ENCODE results near the gene SVOPL.

Gene SVOPL

GRCh38 chr7:138602451-138602850 lies 98.7 kb downstream of the SVOPL start:
- no peak for DNase-seq

- DNase-seq = no peak
Measured at GRCh38 chr7:138595454-138595853, 105.7 kb downstream of the SVOPL start.

DNA sequence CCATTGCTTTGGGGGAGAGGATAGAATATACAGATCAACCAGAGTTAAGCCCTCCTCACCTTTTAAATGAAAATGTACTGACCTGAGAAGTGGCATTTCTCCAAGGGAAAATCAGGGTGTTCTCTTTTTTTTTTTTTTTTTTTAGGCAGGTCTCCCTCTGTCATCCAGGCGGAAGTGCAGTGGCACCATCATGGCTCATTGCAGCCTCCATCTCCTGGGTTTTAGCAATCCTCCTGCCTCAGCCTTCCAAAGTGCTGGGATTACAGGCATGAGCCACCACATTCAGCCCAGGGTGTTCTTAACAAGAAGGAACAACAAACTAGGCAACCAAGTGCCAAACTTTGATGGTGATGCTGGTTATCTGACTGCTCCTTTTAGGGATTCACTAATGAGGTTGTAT lies 111.0 kb downstream of the SVOPL start:
- DNase-seq = no peak

DNA sequence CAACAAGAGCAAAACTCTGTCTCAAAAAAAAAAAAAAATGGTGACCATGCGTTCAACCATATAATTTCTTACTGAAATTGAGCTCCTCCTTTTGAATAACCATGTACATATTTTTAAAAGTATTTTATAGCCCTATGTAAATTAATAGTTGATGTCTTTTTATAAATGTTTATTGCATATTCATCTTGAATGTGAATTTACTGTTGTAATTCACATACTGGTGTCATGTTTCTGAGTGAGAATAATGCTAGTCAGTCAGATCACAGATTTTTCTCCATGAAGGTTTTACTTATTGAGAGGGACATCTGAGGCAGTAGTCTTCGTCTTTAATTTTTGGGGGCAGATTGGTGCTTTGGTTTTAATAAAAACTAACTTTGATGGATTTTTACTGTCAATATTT lies 112.2 kb downstream of the SVOPL start:
- no peak for DNase-seq

DNA sequence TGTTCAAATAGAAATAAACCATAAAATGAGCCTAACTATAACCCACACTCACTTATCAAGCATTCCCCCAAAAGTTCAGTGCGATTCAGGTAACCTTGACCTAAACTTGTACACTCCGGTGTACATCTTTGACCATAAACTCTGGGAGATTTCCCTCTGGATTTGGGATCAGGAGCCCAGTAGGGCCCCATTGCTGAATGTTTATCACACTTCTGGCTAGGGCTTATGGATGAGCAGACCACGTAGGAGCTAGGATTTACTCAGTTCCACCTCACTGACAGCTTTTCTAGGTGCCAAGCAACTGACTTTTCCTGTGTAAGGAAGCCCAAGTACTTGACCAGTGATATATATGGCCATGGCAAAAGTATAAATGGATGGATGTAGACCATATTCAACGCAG lies 113.7 kb downstream of the SVOPL start:
- no peak for DNase-seq

DNA sequence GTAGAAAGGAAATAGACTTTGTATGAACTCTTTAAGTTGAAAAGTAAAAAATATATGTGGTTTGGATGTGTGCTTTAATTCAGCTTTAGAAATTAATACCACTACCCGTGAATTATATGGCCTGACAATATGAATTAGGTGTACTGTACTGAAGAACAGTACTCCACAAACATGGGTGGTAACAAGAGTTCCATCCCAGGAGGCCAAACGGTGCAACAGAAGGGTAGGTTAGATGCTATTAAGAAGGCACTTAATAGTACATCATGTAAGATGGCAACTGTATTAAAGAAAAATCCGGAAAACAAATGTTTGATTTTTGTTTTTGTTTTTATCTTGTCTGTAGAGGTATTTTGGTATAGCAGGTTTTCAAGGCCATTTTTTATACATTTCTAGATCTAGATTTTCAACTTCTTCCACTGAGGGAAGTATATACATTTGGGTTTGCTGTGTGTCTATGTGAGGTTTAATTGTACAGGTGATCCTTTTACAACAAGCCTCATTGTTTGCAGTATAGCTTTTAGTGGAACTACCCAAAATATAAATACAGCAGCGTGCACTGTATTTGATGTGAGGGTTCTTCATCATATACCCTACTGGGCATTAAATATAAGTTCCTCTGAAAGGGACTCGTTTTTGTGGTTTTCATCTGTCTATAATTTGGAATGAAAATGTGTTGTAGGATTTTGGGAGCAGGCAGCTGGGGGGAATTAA lies 115.7 kb downstream of the SVOPL start:
- DNase-seq = no peak

GRCh38 chr7:138584696-138585095 lies 116.5 kb downstream of the SVOPL start:
- DNase-seq = no peak

- DNase-seq = no peak
Measured at GRCh38 chr7:138584283-138584682, 116.9 kb downstream of the SVOPL start.

DNA sequence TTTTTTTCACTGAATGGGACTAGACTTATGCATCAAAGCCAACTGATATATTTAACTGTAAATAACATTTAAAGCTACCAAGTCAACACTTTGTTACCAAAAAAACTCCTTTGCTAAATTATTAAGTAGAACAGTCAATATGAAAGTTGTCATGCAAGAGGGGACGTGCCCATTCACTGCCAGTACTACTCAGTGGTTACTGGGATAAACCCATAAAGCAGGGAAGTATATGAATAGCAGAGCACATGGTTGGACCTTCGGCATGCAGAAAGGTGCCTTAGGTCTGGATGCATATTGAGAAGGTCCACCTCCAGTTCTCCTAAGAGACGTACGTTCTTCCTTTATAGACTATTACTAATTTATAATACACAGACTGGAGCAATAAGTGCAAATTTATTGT lies 120.1 kb downstream of the SVOPL start:
- DNase-seq = no peak

DNA sequence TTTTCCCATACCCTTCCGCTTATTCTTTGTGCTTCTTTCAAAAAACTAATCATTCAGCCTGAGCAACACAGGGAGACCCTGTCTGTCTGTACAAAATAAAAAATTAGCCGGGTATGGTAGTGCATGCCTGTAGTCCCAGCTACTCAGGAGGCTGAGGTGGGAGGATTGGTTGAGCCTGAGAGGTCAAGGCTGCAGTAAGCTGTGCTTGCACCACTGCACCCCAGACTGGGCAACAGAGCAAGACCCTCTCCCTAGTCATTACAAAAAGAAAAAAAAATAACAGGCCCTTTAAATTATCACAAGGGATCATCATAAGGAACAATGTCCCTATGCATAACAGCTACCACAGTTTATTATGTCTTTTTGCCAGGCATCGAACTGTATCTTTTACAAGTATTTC lies 121.5 kb downstream of the SVOPL start:
- no peak for DNase-seq

- DNase-seq = no peak
Measured at GRCh38 chr7:138579136-138579535, 122.0 kb downstream of the SVOPL start.

DNA sequence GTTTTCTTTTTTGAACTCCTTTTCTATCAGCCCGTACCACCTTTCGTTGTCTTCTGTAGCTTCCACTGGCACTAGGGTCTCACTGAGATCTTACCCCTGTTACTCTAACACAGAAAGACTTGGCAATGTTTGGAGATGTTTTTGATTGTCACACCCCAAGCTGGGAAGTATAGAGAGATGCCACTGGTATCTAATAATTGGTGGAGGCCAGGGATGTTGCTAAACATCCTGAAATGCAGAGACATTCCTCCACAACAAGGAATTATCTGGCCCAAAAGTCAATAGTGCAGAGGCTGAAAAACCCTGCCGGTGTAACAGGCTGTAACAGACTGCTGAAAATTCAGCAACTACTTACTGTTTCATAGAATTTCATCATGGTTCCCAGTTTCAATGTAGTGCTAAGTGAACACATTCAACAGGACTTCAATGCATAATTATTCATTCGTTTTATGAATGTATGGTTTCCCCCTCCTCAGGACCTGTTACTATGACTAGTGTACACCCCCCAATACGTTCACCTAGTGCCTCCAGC lies 125.2 kb downstream of the SVOPL start:
- DNase-seq = no peak

- DNase-seq = no peak
Measured at GRCh38 chr7:138573741-138574140, 127.4 kb downstream of the SVOPL start.

DNA sequence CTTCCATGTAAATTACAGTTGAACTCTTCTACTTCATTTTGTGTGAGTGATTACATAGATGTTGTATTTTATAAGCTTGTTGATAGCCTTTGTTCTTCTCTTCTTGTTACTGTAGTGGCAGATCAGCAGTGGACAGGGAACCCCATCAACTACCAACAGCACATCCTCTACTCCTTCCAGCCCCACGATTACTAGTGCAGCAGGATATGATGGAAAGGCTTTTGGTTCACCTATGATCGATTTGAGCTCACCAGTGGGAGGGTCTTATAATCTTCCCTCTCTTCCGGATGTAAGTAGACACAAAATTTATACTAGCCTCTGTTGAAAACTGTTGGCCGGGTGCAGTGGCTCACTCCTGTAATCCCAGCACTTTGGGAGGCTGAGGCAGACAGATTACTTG lies 130.4 kb downstream of the SVOPL start:
- DNase-seq = no peak

DNA sequence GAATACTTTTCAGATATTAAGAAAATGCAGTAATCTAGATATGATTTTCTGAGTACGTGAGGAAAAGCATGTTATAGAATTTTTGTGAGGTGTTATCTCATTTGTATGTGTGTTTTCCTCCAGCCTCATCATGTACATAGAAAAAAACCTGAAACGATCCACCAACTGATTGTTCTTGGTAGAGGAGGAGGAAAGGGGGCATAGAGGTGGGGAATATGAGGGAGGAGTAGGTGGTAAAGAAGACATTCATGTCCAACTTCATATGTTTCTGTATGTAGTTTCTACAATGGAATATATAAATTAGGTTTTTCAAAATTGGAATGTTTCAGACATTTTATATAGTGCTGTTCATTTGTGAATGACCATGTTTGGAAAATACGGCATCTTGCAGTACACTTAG lies 131.7 kb downstream of the SVOPL start:
- DNase-seq = no peak

- no peak for DNase-seq
Measured at GRCh38 chr7:138568655-138569054, 132.5 kb downstream of the SVOPL start.

GRCh38 chr7:138565451-138566114 lies 135.6 kb downstream of the SVOPL start:
- DNase-seq = no peak

GRCh38 chr7:138565071-138565450 lies 136.1 kb downstream of the SVOPL start:
- DNase-seq = no peak

- DNase-seq = no peak
Measured at GRCh38 chr7:138564365-138564764, 136.8 kb downstream of the SVOPL start.

GRCh38 chr7:138563808-138564207 lies 137.4 kb downstream of the SVOPL start:
- no peak for DNase-seq

DNA sequence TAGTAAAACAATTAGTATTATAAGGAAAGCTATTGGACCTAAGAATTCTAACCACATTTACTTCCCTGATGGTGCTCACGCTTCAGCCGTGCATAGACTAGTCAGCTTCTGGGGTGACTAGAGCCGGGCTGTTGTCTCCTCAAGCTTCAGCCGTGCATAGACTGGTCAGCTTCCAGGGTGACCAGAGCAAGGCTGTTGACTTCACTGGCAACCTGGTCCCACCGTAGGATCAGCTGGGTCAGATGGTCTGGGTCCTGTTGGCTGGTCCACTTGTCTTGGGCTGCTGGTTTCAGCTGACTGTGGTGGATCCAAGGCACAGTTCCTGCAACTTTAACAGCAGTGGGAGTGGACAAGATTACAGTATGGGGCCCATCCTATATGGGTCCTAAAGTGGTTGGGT lies 141.7 kb downstream of the SVOPL start:
- DNase-seq = no peak

- no peak for DNase-seq
Measured at GRCh38 chr7:138556771-138557484, 144.2 kb downstream of the SVOPL start.

GRCh38 chr7:138555684-138556083 lies 145.5 kb downstream of the SVOPL start:
- no peak for DNase-seq

- DNase-seq = no peak
Measured at GRCh38 chr7:138554674-138555073, 146.5 kb downstream of the SVOPL start.

Data from NCI-H1092 treated with DMSO at 0.1 percent for 48 hours (cell line).